Fibroblast of lung (primary cell): Measurements from ENCODE around the gene MAN2C1.

Experiments
- CTCF ChIP-seq, 2 donors: IDR thresholded peaks in 1 of 2; conservative IDR thresholded peaks in 1 of 2; 1 replicate in 1 of 2; 2 replicates in 1 of 2; pipeline ENCODE4 v1.5.1; 2011 to 2012; ENCODE audit warnings: low read length in 2 of 2, control low read depth in 1 of 2, inconsistent platforms in 1 of 2, low read depth in 1 of 2, mild to moderate bottlenecking in 1 of 2
- EZH2 ChIP-seq: IDR thresholded peaks from 2 replicates; pipeline ENCODE4 v1.5.1; 2012; ENCODE audit warnings: low read length, control low read depth, mild to moderate bottlenecking; ENCODE audit errors: missing control alignments

GRCh38 chr15:75359537-75360250 lies 8.7 kb downstream of the MAN2C1 start:
- TF ChIP-seq CTCF (conservative IDR thresholded peaks at IDR 0.05 in 1 of 2, IDR thresholded peaks at IDR 0.05 in 1 of 2; ENCODE audit: low read depth in 1 of 2, low read length in 2 of 2) (no peak), EZH2 (no peak)
